Subcutaneous adipose tissue (tissue), 4 donors: ENCODE measurements around the gene OR8B4. TPM values are rescaled to one million over a fixed set of nuclear protein-coding genes. Genes with fewer than 3 reads are reported as not detected.

Experiments
- total RNA-seq, 4 donors: library from RNA; depleted of rRNA; stranded (reverse); fragments of >200 nt; gene quantifications; one replicate each; pipeline ENCODE4 v1.1.0, GENCODE V29; 2016
- TF ChIP-seq, protein P1 (sequence below): fragments of 450-650 bp; IDR thresholded peaks from one replicate; pipeline ENCODE4 v1.5.1; 2016; ENCODE audit warnings: low read depth, mild to moderate bottlenecking, control low read depth, antibody characterized with exemption, moderate library complexity

The OR8B4 gene
- total RNA-seq = not detected

- TF ChIP-seq, protein P1, sequence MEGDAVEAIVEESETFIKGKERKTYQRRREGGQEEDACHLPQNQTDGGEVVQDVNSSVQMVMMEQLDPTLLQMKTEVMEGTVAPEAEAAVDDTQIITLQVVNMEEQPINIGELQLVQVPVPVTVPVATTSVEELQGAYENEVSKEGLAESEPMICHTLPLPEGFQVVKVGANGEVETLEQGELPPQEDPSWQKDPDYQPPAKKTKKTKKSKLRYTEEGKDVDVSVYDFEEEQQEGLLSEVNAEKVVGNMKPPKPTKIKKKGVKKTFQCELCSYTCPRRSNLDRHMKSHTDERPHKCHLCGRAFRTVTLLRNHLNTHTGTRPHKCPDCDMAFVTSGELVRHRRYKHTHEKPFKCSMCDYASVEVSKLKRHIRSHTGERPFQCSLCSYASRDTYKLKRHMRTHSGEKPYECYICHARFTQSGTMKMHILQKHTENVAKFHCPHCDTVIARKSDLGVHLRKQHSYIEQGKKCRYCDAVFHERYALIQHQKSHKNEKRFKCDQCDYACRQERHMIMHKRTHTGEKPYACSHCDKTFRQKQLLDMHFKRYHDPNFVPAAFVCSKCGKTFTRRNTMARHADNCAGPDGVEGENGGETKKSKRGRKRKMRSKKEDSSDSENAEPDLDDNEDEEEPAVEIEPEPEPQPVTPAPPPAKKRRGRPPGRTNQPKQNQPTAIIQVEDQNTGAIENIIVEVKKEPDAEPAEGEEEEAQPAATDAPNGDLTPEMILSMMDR = no peak
These were observed at the start of gene OR8B4 for GRCh38 chr11:124424384-124424921. TSS of gene OR8B4 (minus strand) at chr11:124424871. CDS start at chr11:124424871, 0 bp downstream.

DNA sequence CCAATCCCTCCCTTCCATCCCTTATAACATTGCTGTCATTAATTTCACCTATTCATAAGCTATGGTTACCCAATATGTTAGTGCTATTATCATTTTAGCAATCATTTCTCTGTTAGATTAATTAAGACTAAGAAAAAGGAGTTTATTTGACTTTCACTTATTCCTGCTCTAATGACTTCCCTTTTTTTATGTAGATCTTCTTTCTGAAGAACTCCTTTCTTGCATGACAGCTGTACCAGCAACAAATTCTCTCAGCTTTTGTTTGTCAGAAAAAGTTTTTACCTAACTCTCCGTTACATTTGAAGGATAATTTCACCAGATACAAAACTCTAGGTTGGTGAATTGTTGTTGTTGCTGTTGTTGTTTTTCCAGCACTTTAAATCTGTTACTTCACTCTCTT lies 49.4 kb upstream of the OR8B4 start:
- TF ChIP-seq, protein P1 = no peak

DNA sequence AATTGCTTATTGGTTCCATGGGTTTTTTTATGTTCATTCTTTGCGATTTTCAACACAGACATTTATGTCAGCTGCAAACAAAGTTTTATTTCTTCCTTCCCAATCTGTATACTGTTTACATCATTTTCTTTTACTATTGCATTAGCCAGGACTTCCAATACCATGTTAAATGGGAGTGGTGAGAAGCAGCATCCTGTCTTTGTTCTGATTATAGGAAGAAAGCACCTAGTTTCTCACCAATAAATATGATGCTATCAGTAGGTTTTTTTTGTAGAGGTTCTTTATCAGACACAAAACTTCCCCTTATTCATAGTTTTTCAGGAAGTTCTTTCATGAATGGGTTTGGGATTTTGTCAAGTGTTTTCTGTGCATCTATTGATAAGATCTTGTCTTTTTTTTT lies 48.8 kb upstream of the OR8B4 start:
- TF ChIP-seq, protein P1 = no peak

GRCh38 chr11:124470561-124471227 lies 46.0 kb upstream of the OR8B4 start:
- TF ChIP-seq, protein P1 = no peak

DNA sequence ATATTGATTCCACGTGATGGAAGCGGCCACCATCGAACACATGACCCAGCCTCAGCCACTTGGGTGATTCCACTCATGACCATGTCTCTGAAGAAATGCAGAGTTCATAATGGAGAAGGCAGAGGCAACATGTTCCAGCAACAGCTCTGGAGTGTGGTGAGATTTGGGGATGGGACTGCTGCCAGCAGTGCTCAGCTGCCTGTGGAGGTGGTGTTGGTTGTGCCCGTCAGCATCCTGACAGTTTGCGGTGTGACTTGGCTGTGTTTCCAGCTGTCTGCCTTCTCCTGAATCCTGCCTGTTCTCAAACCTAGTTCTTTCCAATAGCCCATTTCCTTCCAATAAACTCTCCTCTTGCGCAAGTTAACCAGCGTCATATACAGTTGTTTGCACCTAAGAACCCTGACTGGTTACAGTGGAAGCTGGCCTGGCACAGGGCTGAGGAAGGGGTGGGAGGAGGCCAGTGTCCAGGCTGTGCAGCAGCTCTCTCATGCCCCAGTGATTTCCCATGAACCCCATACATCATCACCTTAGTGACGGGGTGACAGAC lies 42.8 kb upstream of the OR8B4 start:
- TF ChIP-seq, protein P1 = no peak

DNA sequence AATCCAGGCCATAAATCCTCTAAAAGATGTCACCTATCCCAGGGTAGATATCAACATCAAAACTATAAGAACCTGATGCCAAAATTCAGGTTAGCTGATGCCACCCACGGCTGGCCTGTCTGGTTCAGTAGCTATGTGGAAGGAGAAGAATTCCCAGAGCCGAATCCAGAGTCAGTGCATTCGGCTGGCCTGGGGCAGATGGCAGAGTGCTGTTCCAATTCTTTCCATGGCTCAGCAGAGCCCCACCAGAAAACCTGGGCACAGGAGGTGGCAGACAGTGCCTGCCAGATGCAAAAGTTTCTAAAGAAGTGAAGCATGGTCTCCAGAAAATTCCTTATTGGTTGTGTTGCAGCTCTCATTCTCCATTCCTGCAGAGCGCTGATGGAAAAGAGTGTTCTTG lies 40.7 kb upstream of the OR8B4 start:
- TF ChIP-seq, protein P1 = no peak

- TF ChIP-seq, protein P1 = no peak
These were observed 39.3 kb upstream of the OR8B4 start for GRCh38 chr11:124463990-124464389.
